Left ventricle myocardium inferior (tissue), 1 donor: ENCODE results near the gene CR1L. TPM values are rescaled to one million over a fixed set of nuclear protein-coding genes. Genes with fewer than 3 reads are reported as not detected.
"Not testable (repeated sequence)": the region's sequence is repeated elsewhere in the genome, so short reads cannot be mapped to it uniquely, and the experiment has no call there.

Experiments
- DNase-seq: peaks from one replicate; pipeline ENCODE4 v3.0.0-alpha.2; 2020
- H3K27ac ChIP-seq: fragments of 200-600 bp; replicated peaks from 2 replicates; pipeline ENCODE4 v1.8.0; 2021
- H3K27me3 ChIP-seq: fragments of 200-600 bp; 2 replicates; pipeline ENCODE4 v1.8.0; 2021; ENCODE audit warnings: low read depth
- H3K36me3 ChIP-seq: fragments of 200-600 bp; 2 replicates; pipeline ENCODE4 v1.8.0; 2021
- H3K4me1 ChIP-seq: fragments of 200-600 bp; 2 replicates; pipeline ENCODE4 v1.8.0; 2021
- H3K4me3 ChIP-seq: fragments of 200-600 bp; 2 replicates; pipeline ENCODE4 v1.8.0; 2021; ENCODE audit warnings: mild to moderate bottlenecking, moderate library complexity
- H3K9me3 ChIP-seq: fragments of 200-600 bp; replicated peaks from 2 replicates; pipeline ENCODE4 v1.8.0; 2021
- intact Hi-C: fragments of 100-400 bp; cut with micrococcal nuclease; formaldehyde crosslinking; loops from one replicate; pipeline ENCODE4 v1.11.0; 2022
- total RNA-seq: library from RNA; stranded (reverse); fragmentation: NEBNext Ultra II Directional; extraction: Animal tissue kit (Norgen Biotek cat#: 25700); gene quantifications from one replicate; pipeline ENCODE4 v1.2.1, GENCODE V29; 2021
- TF ChIP-seq, protein P1 (sequence below): fragments of 200-600 bp; IDR thresholded peaks from 2 replicates; pipeline ENCODE4 v1.8.0; 2021; ENCODE audit warnings: antibody characterized with exemption, mild to moderate bottlenecking, borderline replicate concordance
- donor health status: DM: no; HTN: yes; CAD: no; lungs with severe emphysema.

CR1L gene
- total RNA-seq, 1 donor from 2014 or later: not detected

DNA sequence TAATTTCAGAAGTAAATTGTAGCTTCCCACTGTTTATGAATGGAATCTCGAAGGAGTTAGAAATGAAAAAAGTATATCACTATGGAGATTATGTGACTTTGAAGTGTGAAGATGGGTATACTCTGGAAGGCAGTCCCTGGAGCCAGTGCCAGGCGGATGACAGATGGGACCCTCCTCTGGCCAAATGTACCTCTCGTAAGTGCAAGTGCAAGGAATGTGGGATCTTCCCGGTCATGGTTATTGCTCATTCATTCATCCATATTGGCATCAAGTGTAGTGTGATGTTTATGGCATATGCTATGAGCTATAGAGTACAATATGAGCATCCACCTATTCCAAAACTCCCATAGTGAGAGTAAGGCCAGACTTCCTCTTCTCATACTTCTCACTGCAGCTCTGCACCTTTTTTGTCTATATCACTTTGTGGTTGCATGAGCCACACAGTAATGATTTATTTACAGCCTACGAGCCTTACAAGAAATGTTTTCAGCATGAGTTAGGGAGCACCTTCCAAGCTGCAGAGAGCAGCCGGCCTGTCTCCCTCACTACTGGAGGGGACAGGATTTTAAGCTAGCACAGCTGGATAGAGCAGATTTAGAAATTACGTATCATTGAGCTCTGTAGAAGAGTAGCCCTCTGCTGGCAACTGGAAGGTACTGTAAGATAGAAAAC lies 24.9 kb upstream of the CR1L start:
- H3K4me1 ChIP-seq: no peaks in the 10 kb centered on the region
- TF ChIP-seq, protein P1, sequence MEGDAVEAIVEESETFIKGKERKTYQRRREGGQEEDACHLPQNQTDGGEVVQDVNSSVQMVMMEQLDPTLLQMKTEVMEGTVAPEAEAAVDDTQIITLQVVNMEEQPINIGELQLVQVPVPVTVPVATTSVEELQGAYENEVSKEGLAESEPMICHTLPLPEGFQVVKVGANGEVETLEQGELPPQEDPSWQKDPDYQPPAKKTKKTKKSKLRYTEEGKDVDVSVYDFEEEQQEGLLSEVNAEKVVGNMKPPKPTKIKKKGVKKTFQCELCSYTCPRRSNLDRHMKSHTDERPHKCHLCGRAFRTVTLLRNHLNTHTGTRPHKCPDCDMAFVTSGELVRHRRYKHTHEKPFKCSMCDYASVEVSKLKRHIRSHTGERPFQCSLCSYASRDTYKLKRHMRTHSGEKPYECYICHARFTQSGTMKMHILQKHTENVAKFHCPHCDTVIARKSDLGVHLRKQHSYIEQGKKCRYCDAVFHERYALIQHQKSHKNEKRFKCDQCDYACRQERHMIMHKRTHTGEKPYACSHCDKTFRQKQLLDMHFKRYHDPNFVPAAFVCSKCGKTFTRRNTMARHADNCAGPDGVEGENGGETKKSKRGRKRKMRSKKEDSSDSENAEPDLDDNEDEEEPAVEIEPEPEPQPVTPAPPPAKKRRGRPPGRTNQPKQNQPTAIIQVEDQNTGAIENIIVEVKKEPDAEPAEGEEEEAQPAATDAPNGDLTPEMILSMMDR: peak; percentile 83

DNA sequence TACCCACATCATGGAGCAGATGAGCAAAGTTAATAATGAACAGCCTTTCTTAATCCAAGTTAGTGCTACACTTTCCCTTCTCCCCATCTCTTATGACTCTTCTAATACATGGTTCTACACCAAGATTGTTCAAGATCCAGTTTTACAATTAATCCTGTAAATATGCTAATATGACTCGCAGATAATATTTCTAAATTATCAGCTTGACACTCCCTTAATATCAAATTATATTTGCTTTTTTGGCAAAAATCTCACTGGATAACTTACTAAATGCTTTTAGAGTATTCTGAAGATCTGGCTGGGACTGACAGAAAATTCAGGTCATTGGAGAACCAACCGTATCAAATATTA lies 24.4 kb upstream of the CR1L start:
- Histone ChIP-seq H3K27me3 (peaks cover 13% of the 10 kb centered on the region), H3K27ac (no peak overlapping the region), H3K4me3 (no peak overlapping the region), H3K4me1 (no peaks in the 10 kb centered on the region), H3K9me3 (no peaks in the 10 kb centered on the region), H3K36me3 (no peaks in the 10 kb centered on the region)
- DNase-seq: no peak
- intact Hi-C loops: no loop called here
- TF ChIP-seq, protein P1: no peak

More for the DNA sequence above, 24.9 kb upstream of the CR1L start:
- Histone ChIP-seq H3K36me3 (no peaks in the 10 kb centered on the region), H3K4me3 (no peak overlapping the region), H3K27me3 (peaks cover 15% of the 10 kb centered on the region), H3K9me3 (no peaks in the 10 kb centered on the region), H3K27ac (no peak overlapping the region)
- intact Hi-C loops: no loop called here
- DNase-seq: no peak

DNA sequence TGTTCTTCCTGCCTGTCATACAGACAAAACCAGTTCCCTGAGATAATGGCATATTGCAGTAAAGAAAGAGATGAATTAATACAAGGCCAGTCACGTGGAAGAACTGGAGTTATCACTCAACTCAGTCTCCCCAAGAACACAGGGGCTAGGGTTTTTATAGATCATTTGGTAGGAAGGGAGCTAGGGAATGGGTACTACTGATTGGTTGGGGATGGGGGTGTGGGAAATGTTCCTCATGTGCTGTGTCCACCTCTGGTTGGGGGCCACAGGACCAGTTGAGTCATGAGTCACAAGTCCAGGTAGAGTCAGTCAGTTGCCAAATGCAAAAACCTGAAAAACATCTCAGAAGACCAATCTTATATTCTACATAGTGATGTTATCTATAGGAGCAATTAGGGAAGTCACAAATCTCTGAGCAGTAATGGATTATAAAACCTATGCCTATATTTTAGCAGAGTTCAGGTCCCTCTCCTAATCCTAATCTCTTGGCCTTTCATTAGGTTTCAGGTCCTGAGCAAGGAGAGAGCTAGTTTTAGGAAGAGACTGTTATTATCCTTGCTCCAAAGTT lies 19.3 kb upstream of the CR1L start:
- H3K27me3 ChIP-seq, H3K27ac ChIP-seq, H3K36me3 ChIP-seq, H3K4me1 ChIP-seq, intact Hi-C loops, H3K4me3 ChIP-seq, H3K9me3 ChIP-seq, DNase-seq: not testable (repeated sequence)

DNA sequence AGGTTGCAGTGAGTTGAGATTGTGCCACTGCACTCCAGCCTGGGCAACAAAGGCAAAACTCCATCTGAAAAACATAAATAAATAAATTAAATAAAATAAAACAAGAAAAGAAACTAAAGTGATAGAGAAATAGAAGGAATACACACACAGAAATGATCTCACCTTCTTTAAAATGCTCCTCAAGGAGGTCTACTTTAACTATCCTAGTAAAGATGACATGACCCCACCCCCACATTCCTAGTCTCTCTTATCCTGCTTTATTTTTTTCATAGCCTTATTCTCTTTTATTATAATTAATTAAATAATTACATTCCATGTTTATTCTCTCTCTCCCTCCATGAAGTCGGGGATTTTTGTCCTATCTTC lies 18.0 kb upstream of the CR1L start:
- Histone ChIP-seq H3K36me3 (no peaks in the 10 kb centered on the region), H3K27ac (no peak overlapping the region), H3K4me1 (no peaks in the 10 kb centered on the region), H3K9me3 (no peaks in the 10 kb centered on the region), H3K27me3 (no peaks in the 10 kb centered on the region), H3K4me3 (no peak overlapping the region)
- intact Hi-C loops: no loop called here
- TF ChIP-seq, protein P1: no peak
- no peak for DNase-seq

DNA sequence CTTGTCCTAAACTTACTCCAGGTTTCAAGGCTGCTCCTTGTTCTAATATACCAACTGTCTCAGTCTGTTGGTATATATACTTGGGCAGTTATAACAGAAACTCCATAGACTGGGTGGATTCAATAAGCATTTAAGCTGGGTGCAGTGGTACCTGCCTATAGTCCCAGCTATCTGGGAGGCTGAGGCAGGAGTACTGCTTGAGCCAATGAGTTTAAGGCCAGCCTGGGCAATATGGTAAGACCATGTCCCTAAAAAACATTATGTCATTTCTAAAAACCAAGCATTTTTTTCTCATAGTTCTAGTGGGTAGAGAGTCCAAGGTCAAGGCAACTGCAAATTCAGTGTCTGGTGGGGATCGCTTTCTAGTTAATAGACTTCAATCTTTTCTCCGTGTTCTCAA lies 17.4 kb upstream of the CR1L start:
- H3K4me1 ChIP-seq: no peaks in the 10 kb centered on the region
- intact Hi-C loops: no loop called here
- no peak overlapping the region for H3K4me3 ChIP-seq
- no peaks in the 10 kb centered on the region for H3K36me3 ChIP-seq
- TF ChIP-seq, protein P1: no peak
- H3K9me3 ChIP-seq: no peaks in the 10 kb centered on the region
- no peak for DNase-seq
- H3K27ac ChIP-seq: no peak overlapping the region
- no peaks in the 10 kb centered on the region for H3K27me3 ChIP-seq

DNA sequence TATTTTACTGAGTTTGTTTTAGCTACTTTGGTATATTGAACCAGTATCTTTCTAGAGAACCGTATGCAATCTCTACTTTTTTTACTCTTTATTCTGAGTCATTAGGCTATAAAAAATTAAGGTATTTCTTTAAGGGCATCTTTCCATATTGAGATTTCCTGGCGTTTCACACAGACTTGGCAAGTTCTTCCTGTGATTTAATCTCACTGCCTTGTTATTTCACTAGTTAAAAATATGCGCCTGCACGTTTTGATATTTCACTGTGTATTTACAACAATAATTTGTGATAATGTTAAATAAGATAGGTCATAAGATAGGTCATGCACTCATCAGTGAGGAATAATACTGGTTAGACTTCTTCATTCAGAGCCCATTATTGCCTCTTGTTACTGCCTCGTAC lies 16.2 kb upstream of the CR1L start:
- DNase-seq: no peak
- Histone ChIP-seq H3K27me3 (no peaks in the 10 kb centered on the region), H3K27ac (no peak overlapping the region), H3K4me3 (no peak overlapping the region), H3K4me1 (no peaks in the 10 kb centered on the region), H3K9me3 (no peaks in the 10 kb centered on the region), H3K36me3 (no peaks in the 10 kb centered on the region)
- TF ChIP-seq, protein P1: no peak
- intact Hi-C loops: no loop called here
